ELR (cell line): ENCODE results near the gene TADA2B.

Experiments used
- DNase-seq: peaks from one replicate; pipeline ENCODE4 v3.0.0-alpha.2; 2015; ENCODE audit warnings: low read depth

The TADA2B gene

GRCh38 chr4:7040765-7041164 lies 2.4 kb upstream of the TADA2B start:
- no peak for DNase-seq

- no peak for DNase-seq
Measured at GRCh38 chr4:7041246-7041645, 1.9 kb upstream of the TADA2B start.

GRCh38 chr4:7041801-7042502 lies 1.2 kb upstream of the TADA2B start:
- DNase-seq, result no peak

- DNase-seq, result peak; percentile 97
Measured at GRCh38 chr4:7042503-7043283, 479 bp upstream of the TADA2B start.

GRCh38 chr4:7044137-7044930 lies 1.2 kb downstream of the TADA2B start:
- DNase-seq, result peak; percentile 20

GRCh38 chr4:7045553-7045952 lies 2.4 kb downstream of the TADA2B start:
- no peak for DNase-seq

- no peak for DNase-seq
Measured at GRCh38 chr4:7045961-7046921, 3.1 kb downstream of the TADA2B start.

- DNase-seq, result no peak
Measured at GRCh38 chr4:7046971-7047370, 3.8 kb downstream of the TADA2B start.

GRCh38 chr4:7048642-7049041 lies 5.5 kb downstream of the TADA2B start:
- DNase-seq, result no peak

GRCh38 chr4:7049295-7049694 lies 6.1 kb downstream of the TADA2B start:
- no peak for DNase-seq

GRCh38 chr4:7049739-7050138 lies 6.6 kb downstream of the TADA2B start:
- DNase-seq, result no peak

GRCh38 chr4:7050481-7051143 lies 7.4 kb downstream of the TADA2B start:
- DNase-seq, result no peak

- no peak for DNase-seq
Measured at GRCh38 chr4:7051144-7051495, 7.9 kb downstream of the TADA2B start.

- DNase-seq, result no peak
Measured at GRCh38 chr4:7051905-7052304, 8.7 kb downstream of the TADA2B start.

GRCh38 chr4:7052313-7052712 lies 9.1 kb downstream of the TADA2B start:
- no peak for DNase-seq

GRCh38 chr4:7052923-7053715 lies 9.9 kb downstream of the TADA2B start:
- DNase-seq, result no peak

- no peak for DNase-seq
Measured at GRCh38 chr4:7054106-7054880, 11.1 kb downstream of the TADA2B start.

- peak; percentile 59 for DNase-seq
Measured at GRCh38 chr4:7055111-7055989, 12.2 kb downstream of the TADA2B start.

GRCh38 chr4:7055990-7056325 lies 12.8 kb downstream of the TADA2B start:
- DNase-seq, result no peak
